HG03135 (cell line): ENCODE results near the gene EIF4A3.
"Not testable (repeated sequence)": the region's sequence is repeated elsewhere in the genome, so short reads cannot be mapped to it uniquely, and the experiment has no call there.

ENCODE experiments used
- ATAC-seq: cut with Tn5 transposase; IDR thresholded peaks from one replicate; pipeline ENCODE4 v1.9.1; 2021; ENCODE audit warnings: mild to moderate bottlenecking, moderate library complexity; ENCODE audit not compliant: unreplicated experiment

EIF4A3 gene

GRCh38 chr17:80173126-80173525, 26.2 kb upstream of the EIF4A3 start:
- no peak for ATAC-seq

DNA sequence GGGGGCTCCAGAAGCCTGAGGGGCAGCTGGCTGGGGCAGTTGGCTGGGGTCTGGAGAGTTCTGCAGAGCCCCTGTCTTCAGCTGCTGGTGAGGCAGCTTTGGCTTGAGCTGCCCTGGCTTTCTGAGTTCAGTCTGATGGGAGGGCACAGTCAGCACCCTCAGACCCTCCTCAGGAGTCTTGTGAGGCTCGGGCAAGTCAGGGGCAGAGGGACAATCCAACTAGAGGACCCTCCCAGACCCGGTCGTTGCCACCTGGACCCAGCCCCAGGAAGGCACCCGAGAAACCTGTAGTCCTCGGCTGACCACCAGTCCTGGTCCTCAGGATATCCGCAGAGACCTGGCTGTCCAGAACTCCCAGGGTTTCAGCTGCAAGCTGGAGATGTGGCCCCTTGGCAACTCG, 24.8 kb upstream of the EIF4A3 start:
- ATAC-seq, result no peak

DNA sequence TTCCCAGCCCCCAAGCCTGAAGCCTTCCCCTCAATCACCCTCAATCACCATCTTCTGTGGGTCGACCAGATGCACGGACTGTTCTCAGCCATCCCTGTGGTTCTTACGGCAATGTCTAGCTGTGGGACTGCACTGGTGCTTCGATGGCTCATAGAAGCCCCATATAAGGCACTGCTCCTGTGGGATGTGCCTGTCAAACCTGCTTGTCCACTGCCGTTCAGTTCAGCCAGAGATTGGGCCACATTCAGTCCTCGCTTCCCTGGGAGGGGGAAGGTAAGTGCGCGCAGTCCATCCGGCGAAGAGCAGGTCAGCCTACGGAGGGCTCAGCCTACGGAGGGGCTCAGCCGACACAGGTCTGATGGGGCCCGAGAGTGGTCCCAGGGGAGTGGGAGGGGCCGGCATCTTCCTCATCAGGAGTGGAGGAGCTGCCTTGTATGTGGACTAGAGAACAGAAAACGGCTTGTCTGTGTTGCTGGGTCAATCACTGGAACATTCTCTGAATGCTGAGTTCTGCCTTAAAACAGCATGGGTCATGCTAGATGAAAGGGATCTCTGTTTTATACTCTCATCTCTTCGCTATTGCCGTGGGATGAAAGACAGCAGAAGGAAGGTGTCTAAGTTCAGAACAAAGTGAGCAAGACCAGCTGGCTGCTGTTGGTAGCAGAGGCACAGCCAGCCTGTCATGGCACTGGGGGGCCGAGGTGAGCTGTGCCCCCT, 23.0 kb upstream of the EIF4A3 start, which contains the start of gene CARD14:
TSS of gene CARD14 (plus strand) at position 247 of the 717 bp plus-strand sequence. CDS start 11,409 bp downstream, outside the sequence.
- ATAC-seq, result no peak

DNA sequence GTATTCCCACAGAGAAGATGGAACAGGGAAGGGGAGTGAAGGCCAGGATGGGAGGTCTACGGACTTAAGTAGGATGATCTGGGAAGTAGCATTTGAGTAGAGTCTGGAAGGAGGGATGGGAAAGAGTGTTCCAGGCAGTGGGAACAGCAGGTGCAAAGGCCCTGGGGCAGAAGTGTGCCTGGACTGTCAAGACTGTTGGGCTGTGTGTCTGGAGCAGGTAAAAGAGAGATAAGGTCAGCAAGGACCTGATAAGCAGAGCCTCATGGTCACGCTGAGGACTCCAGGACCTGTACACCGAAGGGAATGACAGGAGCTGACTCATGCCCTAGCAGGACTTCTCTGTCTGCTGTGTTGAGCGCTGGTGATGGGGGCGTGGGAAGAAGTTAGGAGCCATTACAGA, 22.2 kb upstream of the EIF4A3 start:
- ATAC-seq, result no peak

GRCh38 chr17:80168371-80168770, 21.4 kb upstream of the EIF4A3 start:
- no peak for ATAC-seq

- ATAC-seq, result no peak
Observed at GRCh38 chr17:80166446-80166845, 19.5 kb upstream of the EIF4A3 start.

DNA sequence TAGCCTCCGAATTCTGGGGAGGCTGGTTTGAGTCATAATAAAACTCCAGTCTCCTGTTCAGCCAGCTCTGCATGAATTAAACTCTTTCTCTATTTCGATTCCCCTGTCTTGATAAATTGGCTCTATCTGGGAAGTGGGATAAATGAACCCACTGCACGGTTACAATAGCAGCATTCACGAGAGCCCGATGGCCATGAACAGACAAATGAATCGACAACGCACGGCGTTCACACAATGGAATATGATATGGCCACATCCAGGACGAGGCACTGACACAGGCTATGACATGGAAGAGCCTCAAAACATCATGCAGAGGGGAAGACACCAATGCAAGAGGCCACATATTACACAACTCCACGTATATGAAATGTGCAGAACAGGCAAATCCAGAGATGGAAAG, 17.3 kb upstream of the EIF4A3 start:
- ATAC-seq, result no peak

DNA sequence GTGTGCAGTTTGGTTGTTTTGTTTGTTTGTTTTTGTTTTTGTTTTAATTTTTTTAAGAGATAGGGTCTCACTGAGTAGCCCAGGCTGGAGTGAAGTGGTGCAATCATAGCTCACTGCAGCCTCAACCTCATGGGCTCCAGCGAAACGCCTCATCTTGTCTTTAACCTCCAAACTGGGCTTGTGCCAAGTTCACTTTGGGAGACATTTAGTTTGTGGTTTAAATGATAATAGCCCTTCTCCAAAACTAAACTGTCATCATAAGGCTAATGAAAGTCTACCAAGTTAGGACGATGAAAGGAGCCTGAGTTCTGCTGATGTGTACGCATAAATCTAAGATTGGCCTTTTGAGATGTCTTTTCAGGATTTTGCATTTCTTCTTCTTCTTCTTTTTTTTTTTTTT, 16.4 kb upstream of the EIF4A3 start:
- no peak for ATAC-seq

- ATAC-seq, result no peak
Observed at GRCh38 chr17:80160536-80160935, 13.6 kb upstream of the EIF4A3 start.

DNA sequence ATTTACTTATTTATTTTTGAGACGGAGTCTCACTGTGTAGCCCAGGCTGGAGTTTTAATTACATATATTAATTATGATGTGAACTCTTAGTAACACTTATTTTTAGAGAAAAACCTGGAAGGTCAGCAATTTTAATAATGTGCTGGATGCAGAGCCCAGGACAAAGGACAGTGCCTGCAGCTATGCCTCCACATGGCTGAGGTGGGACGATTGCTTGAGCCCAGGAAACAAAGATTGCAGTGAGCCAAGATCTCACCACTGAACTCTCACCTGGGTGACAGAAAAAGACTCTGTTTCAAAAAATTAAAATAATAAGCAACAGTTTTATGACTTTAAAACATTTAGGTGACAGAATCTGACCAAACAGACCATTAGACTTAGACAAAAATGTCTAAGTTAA, 11.9 kb upstream of the EIF4A3 start:
- no peak for ATAC-seq

DNA sequence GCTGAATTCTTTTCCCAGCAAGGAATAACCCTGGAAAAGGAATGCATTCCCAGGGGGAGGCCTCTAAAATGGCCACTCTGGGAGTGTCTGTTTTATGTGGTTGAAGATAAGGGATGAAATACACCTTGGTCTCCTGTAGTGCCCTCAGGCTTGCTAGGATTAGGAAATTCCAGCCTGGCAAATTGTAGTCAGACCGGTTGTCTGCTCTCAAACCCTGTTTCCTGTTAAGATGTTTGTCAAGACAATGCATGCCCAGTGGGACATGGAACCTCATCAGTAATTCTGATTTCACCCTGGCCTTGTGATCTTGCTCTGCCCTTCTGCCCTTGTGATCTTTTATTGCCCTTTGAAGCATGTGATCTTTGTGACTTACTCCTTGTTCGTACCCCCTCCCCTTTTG, 8.7 kb upstream of the EIF4A3 start:
- not testable (repeated sequence) for ATAC-seq

DNA sequence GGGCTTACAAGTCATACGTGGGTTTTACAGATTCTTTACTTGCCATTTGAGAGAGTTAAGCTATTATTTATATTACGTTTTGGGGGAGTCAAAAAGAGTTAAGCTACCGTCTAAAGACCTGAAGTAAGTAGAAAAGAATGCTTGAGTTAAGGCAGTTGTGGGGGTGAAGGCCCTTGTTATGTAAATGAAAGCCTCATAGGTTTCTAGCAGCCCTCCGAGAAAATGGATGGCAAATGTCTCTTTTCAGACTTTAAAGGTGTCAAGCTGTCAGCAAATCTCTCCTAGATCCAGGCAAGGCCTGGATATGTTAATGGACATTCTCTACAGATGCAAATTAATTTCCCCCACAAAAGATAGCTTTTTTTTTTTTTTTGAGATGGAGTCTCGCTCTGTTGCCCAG, 7.2 kb upstream of the EIF4A3 start:
- ATAC-seq, result no peak

- peak; percentile 65 for ATAC-seq
Observed at GRCh38 chr17:80153004-80153403, 6.1 kb upstream of the EIF4A3 start.

DNA sequence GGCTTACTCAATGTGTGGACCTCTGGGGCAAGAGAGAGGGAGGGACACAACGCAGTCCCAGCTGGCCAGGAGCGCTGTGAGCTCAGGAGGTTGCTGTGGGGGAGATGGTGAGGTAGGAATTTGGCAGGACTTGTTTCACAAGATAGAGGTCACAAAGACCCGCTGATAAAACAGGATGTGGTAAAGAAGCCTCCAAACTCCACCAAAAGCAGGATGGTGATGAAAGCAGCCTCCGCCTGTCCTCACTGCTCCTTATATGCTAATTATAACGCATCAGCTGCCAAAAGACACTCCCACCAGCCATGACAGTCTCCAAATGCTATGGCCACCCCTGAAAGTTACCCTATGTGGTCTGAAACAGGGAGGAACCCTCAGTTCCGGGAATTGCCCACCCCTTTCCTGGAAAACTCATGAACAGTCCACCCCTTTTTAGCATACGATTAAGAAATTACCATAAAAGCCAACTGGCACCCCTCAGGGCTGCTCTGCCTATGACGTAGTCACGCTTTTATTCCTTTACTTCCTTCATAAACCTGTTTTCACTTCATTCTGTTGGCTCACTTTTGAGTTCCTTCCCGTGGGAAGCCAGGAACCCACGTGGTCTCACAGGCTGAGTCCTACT, 5.3 kb upstream of the EIF4A3 start:
- no peak for ATAC-seq

GRCh38 chr17:80151333-80151732, 4.4 kb upstream of the EIF4A3 start:
- ATAC-seq, result no peak

DNA sequence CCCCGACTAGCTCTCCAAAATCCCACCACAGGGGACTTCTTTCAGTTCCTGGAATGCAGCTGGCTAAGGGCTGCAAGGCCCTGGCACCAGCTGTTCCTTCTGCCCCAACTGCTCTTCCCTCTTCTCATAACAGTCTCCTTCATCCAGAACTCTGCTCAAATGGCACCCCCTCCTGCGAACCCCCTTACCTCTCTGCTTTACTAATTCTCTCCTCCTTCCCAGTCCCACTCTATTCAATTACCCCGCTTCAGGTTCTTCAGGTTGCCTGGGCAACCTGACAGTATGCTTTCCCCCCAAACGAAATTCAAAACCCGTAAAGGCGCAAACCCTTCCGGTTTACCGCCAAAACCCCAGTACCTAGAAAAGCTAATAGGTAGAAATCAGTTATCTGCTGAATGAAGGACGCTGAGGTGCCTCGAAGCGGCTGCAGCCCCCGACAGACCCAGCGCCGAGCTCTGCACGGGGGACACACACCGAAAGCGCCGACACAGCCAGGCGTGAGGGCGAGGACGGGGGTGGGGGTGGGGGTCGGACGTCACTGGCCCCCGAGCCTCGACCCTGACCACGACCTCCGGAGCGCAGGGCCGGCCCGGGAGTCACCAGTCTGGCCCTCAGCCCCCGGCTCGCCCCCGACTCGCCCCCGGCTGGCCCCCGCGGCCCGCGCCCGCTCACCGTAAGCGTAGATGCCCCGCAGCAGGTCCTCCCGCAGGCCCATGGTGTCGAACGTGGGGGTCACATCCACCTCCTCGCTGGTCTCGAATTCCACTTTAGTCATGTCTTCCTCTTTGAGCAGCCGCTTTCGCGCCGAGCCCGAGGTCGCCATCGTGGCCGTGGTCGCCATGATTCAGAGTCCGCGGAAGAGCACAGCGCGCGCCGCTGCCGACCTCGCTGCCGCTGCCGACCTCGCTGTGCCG, 550 bp downstream of the EIF4A3 start:
- peak; percentile 13 for ATAC-seq

GRCh38 chr17:80145076-80146075, 1.6 kb downstream of the EIF4A3 start:
- no peak for ATAC-seq

DNA sequence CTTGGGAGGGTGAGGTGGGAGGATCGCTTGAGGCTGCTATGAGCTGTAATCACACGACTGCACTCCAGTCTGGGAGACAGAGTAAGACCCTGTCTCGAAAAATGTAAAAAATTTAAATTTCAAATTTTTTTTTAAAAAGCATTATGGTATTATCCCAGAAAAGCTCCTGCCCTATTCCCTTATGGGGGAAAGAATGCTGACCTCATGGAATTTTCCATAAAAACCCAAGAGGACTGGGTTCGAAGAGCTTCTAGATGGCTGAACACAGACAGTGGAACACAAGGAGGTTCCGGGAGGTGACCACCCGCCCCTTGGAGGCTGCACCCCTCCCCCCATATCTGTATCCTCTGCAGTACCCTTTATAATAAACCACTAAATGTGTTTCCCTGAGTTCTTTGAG, 4.0 kb downstream of the EIF4A3 start:
- ATAC-seq, result no peak

DNA sequence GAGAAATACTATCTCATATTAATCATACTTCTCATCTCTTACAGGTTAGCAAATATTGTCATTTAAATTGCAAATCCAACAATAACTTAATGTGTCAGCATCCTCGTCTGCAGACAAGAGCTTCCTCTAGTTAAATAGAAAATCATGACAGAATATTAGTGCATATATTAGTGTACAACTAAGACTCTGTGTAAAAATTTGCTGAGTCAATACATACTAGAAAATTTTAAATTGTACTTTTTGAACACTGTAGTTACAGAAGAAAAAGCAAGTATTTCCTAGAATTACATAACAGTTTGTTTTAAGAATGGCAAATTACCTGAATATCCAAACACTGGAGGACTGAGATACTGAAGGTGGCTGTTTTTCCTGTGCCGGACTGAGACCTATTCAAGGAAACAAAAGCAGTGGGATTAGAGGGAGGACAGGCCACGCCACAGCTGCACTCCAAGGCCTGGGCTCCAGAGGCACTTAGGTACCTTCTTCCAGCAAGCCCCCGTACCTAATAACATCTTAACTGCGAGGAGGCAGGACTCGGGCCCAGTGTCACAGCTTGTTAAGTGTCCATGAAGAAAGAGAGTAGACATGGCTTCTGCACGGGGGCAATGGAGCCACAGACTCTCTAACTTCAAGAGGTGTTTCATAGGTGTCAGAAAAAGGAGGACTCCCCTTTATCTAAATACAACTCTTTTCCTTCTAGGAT, 5.3 kb downstream of the EIF4A3 start:
- no peak for ATAC-seq
